ENCODE results near the gene SIGLEC9.
"Not testable (repeated sequence)": the region's sequence is repeated elsewhere in the genome, so short reads cannot be mapped to it uniquely, and the experiment has no call there.

Gene SIGLEC9

DNA sequence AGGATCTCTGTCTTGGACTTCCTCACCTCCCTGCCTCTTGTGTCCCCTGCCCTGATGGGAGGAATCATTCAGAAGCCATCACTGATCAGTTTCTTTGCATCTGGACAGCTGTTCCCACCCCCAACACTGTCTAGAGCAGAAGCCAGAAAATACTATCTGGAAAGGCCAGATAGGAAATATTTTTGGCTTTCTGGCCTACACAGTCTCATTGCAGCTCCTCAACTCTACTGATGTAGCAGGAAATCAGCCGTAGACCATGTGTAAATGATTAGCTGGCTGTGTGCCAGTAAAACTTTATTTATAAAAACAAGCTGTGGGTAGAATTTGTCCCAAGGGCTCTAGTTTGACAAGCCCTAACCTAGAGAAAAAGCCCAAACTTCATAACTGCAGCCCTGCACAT, 23.0 kb downstream of the SIGLEC9 start:
- DNase-seq, result no peak

DNA sequence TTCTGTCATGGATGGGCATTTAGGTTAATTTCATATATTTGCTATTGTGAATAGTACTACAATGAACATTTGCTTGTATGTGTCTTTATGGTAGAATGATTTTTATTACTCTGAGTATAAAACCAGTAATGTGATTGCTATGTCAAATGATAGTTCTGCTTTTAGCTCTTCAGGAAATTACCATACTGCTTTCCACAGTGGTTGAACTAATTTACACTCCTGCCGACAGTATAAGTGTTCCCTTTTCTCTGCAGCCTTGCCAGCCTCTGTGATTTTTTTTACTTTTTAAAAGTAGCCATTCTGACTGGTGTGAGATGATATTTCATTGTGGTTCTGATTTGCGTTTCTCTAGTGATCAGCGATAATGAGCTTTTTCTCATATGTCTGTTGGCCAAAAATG, 23.9 kb downstream of the SIGLEC9 start:
- DNase-seq, result no peak

DNA sequence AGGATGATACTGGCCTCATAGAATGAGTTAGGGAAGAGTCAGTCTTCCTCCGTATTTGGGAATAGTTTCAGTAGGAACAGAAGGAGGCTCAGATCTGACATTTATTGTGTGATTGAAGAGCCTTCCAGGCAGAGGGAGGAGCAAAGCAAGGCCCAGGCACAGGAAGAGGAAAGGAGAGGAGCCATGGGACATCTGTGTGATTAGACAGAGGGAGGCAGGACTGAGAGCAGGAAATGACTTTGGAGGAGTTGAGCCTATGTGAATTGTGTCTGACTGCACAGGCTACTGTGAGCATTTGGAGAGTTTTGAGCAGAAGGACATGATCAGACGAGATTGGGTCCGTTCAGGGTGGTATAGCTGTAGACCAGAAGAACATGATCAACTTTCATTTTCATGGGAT, 25.9 kb downstream of the SIGLEC9 start:
- DNase-seq, result no peak

DNA sequence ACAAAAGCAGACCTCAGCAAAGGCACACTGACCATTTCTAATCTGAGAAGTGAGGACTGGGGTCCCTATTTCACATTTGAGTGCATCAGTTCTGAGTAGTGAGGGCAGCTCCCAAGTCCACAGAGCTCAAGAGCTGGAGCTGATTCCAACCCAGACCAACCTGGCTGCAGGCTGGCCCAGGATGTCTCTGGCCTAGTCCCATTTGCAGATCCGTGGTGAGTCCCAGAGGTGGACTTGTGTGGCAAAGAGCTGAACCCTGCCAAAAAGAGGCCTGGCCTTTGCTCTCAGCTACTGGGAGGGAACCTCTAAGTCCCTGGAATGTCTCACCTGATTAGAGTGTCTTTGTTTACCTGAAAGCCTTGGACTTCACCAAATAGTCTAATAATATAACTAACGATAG, 32.0 kb downstream of the SIGLEC9 start:
- no peak for DNase-seq

DNA sequence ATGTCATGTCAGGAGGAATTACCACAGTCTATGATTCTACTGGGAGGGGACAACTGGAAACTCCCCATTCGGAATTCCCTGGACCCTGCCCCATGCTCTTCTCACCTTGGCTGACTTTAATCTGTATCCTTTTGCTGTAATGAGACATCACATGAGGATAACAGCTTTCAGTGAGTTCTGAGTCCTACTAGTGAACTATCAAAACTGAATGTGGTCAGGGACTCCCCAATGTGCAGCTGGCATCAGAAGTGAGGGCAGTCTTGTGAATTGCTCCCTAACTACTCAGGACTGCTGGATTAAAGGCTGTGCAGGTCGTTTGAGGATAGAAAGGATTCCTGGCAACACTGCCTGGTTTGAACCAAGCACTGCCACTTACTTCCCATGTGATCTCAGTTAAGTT, 32.6 kb downstream of the SIGLEC9 start:
- DNase-seq, result no peak

DNA sequence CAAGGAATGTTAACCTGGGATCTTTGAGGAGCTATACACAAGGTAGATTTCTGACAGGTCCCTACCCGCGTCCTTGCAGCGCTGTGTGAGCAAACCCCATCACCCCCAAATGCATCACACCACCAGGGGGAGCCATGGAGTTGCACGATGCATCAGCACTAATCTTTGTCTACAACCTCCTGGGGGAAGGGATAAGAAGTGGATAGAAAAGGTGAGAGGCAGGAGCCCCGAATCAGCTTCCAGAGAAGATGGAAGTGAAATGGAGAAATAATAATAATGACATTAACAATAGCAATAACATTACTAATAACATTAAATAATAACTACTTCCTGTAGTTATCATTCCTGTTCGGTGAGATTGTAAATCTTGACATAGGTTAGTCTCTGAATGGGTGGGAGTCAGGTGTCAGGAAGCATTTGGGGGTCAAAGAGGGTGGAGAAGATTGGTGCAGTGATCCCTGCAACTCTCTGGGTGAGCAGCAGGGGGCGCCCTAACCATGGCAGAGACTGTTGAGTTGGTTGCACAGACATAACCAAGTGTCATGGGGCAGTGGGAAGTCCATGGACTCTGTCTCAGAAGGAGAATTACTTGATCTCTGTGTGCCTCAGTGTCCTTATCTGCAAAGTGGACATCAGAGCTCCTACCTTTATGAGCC, 33.9 kb downstream of the SIGLEC9 start:
- no peak for DNase-seq

DNA sequence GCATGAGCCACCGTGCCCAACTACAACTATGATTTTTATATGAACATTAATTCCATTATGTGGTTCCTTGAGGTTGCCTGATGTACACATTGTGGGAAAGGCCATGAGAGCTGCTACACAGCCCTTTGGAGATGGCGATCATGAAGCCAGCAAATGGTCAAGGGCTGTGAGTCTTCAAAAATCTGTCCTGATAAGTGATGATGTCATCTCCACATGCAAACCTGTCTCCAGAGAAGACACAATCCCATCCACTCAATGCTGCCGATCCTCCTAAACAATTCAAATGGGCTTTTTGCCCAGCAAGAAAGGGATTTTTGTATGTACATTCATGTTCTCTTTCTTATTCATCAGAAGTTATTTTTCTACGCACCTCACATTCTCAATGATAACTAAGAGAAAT, 35.0 kb downstream of the SIGLEC9 start:
- DNase-seq, result no peak

DNA sequence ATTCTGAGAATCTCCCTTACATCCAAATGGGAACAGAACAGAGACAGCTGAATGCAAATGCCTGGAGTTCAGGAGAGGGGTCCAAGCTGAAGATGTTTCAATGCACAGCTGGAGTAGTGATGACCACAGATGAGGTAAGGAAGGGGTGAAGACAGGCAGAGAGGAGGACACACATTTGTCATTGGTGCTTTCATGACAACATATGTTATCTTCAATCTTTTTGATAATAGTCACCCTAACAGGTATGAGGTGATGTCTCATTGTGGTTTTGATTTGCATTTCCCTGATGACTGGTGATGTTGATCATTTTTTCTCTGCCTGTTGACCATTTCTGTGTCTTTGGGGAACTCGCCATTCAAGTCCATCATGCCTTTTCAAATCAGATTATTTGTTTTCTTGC, 36.6 kb downstream of the SIGLEC9 start:
- DNase-seq, result no peak

DNA sequence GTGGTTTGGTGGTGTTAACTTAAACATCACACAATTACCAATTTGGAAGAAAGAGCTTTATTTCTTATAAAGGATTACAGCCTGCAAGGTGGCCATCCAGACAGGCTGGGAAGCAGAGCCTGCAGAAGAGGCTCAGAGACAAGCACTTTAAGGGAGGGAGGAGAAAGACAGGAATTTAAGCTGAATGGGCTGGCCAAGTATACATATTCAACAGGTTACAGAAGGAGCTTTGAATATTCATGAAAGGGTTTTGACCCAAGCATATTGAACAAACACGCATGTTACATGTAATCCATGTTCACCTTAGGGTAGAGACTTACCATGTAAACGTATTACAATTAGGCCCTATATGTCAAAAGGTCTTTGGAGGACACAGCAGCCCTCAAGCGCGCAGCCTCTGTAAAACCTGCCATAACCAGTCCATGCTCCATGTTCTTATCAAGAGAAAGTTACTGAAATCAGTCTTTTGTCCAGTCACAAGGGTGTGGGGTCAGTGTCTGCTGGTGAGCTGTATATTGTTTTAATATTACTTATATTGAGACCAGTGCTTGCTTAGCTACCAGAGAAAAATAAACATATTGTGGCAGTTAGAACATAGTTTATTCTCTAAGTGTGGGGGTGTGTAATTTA, 37.3 kb downstream of the SIGLEC9 start:
- no peak for DNase-seq

DNA sequence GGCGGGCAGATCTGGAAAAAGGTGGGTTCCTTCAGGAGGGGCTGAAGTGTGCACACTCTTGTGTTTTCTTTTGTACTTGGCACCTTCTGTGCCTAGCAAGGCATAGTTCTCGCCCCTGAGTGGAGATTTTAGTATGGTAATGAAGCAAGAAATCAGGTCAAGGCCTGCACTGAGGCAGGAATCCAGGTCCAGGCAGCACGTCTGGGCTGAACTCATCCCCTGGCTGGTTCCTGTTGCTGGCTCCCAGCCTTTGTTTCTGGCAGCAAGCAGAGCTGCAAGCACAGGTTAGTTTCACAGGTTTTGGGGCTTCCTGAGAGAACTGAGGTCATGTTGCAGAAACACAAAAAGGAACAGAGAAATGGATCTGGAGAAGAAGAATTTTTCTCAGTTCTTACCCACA, 38.6 kb downstream of the SIGLEC9 start:
- DNase-seq, result no peak

DNA sequence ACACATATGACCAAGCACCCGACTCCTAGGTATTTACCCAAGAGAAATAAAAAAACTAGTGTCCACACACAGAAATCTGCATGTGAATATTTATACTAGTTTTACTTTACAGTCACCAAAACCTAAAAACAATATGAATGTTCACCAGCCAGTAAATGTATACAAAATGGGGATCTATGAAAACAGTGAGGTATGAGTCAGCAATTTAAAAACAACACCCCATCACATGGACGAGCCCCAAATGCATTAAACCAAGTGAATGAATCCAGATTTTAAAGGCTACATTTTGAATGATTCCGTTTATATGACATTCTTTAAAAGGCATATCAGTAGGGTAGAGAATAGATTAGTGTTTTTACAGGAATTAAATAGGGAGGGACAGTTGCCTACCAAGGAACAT, 39.5 kb downstream of the SIGLEC9 start:
- no peak for DNase-seq

DNA sequence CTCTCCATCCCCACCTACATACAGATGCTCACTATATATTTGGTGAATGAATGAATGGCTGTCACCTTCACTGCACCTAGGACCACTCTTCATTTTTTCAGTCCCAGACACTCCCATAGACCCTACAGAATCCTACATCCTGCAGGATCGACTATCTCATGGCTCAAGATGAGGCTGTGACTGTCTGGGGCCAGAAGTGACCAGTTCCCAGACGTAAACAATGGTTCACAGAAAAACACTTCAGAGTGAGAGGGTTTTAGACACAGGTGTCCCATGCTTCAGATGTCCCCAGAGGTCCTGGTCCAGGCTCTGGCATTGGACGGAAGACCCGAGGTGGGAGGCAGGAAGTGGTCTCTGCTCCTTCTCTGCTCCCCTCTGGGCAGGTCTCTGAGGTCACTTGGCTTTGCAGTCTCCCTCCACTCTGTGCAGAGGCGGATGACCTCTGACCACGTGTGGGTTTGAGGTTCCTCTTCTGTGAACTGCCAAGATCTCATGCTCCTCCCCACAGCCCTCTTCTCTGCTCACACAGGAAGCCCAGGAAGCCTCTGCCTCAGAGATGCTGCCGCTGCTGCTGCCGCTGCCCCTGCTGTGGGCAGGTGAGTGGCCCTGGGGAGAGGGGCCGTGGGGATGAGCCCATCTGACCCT, 42.3 kb downstream of the SIGLEC9 start:
- no peak for DNase-seq

DNA sequence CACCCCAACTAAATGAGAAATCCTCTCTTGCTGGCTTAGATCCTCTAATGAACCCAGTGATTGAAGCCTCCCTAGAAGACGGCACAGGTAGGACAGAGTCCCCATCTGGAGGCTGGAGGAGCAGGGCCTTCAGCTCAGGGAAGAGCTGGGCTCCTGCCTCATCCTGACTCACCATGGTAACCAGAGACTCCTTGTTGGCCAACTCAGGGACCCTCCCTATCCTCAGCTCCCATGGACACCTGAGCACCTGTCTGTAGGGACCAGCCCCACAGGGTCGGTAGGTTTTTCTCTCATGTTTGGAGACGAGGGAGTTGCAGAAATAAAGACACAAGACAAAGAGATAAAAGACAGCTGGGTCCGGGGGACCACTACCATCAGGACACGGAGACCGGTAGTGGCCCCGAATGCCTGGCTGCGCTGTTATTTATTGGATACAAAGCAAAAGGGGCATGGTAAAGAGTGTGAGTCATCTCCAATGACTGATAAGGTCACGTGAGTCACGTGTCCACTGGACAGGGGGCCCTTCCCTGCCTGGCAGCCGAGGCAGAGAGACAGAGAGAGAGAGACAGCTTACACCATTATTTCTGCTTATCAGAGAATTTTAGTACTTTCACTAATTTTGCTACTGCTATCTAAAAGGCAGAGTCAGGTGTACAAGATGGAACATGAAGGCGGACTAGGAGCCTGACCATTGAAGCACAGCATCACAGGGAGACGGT, 44.0 kb downstream of the SIGLEC9 start:
- DNase-seq, result no peak

DNA sequence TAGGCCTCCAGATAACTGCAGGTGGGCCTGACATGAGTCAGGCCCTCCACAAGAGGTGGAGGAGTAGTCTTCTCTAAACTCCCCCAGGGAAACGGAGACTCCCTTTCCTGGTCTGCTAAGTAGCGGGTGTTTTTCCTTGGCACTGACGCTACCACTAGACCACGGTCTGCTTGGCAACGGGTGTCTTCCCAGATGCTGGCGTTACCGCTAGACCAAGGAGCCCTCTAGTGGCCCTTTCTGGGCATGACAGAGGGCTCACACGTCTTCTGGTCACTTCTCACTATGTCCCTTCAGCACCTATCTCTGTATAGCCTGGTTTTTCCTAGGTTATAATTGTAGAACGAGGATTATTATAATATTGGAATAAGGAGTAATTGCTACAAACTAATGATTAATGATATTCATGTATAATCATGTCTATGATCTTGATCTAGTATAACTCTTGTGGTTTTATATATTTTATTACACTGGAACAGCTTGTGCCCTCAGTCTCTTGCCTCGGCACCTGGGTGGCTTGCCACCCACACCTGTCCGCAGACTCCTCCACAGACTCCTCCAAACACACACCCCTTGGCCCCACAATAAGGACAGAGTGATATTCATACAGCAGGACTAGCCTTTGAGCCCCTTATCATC, 44.7 kb downstream of the SIGLEC9 start:
- DNase-seq, result not testable (repeated sequence)

DNA sequence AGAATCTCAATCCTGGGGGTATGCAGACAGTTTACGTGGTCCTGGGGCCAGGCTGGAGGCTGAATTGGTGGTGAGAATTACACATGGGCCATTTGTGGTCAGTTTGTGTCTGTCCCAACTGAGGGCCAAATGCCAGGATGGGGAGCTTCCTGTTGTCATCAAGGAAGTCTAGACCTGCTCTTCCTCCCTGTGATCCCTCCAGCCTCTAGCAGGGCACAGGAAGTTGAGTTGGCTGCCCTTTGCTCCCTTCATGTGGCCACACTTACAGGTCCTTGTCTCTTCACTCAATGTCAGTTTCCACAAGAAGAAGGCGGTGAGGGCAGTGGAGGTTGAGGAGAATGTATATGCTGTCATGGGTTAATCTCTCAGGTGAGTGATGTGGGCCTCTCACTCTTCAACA, 47.5 kb downstream of the SIGLEC9 start:
- no peak for DNase-seq

DNA sequence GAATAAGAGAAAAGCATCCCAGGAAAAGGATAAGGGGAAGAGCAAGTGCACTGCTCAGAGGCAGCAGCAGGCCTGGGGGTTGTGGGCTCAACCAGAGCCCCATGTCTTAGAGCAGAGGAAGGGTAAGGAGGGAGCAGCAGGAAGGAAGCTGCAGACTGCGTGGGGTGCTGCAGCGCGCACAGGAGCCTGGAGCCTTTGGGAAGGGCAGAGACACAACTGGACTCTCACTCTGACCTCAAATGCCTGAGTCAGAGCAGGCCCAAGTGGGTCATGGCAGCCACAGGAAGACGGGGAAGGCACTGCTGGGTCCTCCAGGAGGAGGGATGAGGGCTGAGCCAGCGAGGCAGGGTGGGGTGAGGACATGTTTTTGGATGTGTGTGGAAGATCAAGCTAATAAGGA, 49.0 kb downstream of the SIGLEC9 start:
- DNase-seq, result no peak

DNA sequence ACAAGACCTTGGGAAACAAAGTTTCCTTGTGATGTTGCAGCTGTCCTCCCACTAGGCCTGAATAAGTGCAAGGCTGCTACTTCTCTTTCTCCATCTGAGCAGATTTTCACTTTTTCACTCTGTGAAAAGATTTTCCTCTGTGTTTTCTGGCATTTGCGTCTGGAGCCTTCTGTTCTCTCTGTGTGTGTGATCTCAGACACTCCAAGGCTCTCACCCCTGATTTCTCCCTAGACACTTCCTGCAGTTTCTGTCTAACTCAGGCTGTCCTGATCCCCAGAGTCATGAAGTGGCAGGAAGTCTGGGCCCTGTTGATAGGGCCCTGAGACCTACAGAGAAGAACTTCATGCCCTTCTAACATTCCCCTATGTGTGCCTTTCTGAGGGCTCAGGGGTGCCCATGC, 54.5 kb downstream of the SIGLEC9 start:
- no peak for DNase-seq

All from NCI-H1694 treated with DMSO at 0.1 percent for 48 hours (cell line).